GM19397 (cell line): ENCODE results near the gene CDC42BPG.
"Not testable (repeated sequence)": the region's sequence is repeated elsewhere in the genome, so short reads cannot be mapped to it uniquely, and the experiment has no call there.

Experiments
- ATAC-seq: cut with Tn5 transposase; IDR thresholded peaks from one replicate; pipeline ENCODE4 v1.9.1; 2021; ENCODE audit warnings: mild to moderate bottlenecking, moderate library complexity; ENCODE audit not compliant: unreplicated experiment

CDC42BPG gene

DNA sequence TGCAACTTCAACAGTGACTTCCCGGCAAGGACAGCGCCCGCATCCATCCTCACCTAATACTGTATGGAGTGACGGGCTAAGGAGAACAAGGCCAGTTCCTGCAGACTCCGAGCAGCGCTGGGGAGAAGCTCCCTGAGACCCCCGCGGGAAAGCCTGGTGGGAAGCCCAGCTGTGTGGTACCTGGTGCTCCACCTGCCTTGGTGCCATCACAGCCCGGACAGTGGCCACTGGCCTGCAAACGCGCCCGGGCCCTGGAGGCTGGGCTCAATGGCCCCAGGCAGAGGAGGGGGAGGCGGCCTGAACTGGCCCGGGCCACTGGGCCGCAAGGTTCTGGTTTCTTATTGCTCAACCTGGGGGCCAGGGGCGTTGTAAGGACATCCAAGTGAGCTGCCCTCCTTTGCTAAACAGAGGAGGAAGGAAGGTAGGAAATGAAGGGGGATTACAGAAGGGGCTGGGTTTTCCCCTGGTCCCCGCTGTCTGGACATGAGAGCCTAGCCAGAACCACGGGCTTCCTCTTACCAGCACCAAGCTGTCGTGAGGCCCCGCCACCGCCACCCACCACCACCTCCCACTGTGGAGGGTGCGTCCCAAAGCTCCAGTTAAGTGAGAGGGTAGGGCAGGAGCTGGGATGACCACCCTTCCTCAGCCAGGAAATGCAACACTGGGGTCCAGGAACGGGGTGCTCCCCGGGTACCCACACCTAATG lies 8.5 kb upstream of the CDC42BPG start:
- ATAC-seq: no peak

DNA sequence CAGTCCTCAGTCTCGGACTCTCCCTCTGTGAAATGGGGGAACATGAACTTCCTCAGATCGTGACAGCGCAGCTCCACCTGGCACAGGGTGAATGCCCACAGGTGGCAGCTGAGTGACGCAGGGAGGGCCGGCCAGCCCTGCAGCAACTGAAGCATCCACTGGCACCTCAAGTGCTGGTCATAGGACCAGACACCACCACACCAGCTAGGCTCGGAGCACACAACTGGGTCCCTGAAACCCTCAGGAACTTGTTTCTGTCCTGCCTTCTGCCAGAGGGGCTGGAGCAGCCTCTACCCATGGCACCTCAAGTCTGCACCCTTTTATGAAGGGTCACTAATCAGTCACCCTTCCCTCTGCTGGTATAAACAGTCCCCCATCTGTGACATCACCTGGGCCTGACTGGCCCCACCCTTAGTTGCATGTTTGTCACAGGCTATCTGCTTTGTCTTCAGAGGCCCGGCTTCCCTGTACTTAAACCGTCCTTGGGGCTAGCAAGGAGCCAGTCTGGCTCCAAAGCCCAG lies 7.4 kb upstream of the CDC42BPG start:
- ATAC-seq: no peak

DNA sequence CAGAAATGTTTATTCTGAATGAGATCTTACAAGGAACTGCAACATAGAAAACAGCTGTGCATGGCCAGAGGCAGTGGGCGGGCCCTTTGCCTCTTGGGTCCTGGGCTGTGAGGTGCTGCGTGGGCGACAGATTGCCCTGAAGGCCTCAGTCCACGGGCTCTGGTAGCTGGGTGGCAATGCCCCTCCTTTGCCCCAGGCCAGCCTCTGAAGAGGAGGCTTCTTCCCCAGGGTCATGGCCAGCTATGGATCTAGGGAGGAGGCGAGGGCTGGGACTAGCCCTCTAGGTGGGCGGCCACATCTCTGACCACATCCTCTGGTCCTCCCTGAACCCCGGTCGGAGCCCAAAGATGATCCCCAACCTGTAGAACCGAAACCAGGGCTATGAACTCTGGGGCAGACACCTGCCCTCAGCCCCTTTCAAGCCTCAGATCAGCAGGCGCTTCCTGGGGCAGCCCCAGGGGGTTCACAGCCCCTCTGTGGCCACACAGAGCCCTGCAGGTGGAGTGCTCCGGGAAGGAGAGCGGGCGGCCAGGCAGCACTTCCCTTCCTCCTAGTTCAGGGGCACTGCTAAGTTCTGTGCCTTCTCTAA lies 6.6 kb upstream of the CDC42BPG start:
- ATAC-seq: peak; percentile 66

DNA sequence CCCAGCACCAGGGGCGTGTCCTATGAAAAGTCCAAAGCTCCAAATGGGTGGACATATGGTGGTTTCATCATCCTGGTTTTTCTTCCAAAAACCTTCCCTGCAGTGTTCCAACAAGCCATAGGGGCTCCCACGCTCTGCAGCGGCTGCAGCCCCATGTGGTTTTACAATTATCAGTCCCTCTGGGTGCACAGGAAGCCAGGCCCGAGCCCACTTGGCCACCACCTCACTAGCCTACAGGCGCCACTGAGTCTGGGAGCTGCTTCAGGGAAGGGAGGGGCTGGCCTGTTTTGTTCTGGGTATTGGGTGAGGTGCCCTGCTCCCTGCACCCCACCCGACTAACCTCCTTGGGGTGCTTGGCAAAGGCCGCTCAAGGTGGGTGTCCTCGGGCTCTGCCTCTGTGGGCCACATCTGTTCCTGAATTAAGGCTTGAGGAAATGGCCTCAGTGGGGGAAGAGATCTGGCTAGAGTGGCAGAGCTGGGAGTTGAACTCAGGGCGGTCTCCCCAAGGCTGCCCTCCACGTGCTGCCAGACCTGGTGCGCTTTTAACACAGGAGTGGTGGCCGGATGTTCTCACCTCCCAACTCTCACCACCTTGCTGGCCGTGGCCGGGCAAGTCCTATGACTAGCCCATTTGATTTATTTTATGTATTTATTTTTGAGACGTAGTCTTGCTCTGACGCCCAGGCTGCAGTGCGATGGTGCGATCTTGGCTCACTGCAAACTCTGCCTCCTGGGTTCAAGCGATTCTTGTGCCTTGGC lies 5.3 kb upstream of the CDC42BPG start:
- no peak for ATAC-seq

DNA sequence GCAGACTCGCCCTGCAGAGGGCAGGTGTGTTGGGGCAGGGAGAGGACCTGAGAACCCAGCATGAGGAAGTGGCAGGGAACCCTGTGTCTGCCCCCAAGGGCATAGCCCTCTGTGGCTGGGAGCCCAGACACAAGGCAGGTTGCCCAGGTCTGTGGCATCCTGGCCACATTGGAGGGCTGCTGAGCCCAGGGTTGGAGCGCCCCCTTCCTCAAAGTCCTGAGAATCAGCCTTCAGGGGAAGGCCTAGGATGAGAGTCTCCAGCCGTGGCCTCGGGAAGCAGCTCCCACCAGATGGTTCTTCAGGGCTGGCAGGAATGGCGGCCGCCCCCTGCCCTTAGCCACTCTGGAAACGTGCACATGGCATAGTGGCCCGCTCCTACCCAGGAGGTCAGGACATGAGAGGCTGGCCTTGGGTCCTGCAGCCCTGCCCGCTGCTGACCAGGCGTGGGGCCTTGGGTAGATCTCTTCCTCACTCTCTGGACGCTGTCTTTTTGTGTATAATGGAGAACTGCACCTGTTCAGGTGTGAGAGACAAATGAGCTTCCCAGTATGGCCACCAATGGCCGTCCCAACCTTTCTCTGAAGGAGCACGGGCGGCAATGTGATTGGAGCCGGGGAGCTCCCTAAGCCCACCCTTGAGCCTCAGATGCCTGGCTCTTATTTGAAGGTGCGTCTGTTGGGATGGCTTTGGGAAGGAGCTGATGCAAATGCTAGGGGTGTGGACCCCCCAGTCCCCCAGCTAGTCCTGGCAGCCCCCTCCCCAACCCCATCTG lies 4.6 kb upstream of the CDC42BPG start:
- ATAC-seq: no peak

DNA sequence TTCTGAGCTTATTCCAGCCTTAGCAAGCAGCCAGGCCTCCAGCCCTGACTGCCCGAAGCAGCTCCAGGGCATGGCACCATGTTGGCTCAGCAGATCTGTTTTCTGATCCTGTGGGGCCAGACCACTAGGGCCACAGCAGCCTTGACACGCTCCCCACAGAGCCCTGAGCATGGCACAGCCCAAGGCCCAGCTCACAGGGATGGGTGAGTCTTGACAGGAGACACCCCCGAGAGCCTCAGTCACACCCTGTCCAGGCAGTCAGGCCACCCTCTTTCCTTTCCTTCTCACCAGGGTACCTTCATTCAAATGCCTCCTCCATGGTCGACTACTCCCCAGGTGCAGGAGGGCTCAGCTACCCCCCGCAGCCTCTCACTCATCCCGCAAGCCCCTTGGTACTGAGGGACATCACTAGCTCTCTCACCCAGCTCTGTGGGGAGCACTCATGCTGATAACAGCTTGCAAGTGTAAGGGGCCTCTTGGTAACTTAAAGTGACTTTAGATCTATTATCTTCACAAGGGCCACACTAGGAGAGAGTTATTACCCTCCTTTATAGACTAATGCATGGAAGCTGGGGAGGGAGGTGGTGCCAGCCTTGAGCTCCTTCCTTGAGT lies 3.9 kb upstream of the CDC42BPG start:
- ATAC-seq: no peak

DNA sequence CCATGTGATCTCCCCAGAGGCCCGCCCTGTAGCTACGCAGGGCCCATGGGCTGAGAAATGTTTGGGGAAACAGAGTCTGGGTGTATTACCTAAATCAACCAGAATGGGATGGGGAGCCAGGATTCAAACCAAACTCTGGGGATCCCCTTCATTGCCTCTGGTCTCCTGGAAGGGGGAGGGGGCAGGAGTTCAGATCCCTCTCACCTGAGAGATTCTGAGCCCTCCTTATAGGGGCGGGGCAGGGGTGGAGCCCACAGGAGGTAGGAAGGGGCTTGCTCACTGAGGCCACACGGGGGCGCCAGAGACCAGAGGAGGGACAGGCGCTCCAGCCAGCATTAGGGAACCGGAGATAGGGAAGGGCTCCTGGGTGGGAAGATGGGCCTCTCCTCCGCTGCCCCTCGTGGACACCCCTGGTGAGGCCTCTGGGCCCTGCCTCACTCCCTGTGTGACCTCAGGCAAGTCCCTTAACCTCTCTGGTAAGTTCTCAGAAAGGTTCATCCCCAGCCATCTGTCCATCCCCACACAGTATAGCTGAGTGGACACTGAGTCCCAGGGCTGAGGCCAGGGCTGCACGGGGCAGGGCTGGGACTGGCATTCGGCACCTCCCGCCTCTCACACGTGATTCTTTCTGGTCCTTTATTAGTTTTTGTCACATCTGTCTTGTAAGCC lies 2.7 kb upstream of the CDC42BPG start:
- ATAC-seq: no peak

DNA sequence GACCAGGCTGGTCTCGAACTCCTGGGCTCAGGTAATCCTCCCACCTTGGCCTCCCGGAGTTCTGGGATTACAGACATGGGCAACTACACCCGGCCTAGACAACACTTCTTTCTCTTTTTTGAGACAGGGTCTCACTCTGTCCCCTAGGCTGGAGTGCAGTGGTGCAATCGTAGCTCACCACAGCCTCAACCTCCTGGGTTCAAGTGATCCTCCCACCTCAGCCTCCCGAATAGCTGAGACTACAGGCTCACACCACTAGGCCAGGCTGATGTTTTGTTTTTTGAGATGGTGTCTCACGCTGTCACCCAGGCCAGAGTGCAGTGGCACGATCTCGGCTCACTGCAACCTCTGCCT lies 1.3 kb upstream of the CDC42BPG start:
- ATAC-seq: not testable (repeated sequence)

DNA sequence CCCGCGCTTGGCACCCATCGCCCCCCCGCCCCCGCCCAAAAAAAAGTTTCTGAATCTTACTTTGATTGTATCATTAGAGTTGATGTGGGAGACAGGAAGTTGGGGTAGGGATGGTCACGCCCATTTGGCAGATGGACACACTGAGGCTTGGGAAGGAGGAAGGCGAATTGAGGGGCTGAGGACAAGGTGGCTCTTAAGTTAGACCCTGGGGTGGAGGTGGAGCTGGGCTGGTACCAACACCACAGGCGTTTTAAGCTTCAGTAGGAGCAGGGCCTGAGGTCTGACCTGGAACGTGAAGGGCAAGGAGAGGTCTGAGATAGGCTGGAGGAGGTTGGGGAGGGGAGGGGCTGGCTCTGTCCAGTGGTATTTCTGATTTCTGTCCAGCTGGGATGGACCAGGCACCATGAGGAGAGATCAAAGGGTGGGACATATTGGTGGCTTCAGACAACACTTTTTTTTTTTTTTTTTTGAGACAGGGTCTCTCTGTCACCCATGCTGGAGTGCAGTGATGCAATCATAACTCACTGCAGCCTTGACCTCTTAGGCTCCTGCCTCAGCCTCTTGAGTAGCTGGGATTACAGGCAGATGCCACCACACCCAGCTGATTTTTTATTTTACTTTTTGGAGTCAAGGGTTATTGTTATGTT lies 799 bp upstream of the CDC42BPG start:
- ATAC-seq: no peak

DNA sequence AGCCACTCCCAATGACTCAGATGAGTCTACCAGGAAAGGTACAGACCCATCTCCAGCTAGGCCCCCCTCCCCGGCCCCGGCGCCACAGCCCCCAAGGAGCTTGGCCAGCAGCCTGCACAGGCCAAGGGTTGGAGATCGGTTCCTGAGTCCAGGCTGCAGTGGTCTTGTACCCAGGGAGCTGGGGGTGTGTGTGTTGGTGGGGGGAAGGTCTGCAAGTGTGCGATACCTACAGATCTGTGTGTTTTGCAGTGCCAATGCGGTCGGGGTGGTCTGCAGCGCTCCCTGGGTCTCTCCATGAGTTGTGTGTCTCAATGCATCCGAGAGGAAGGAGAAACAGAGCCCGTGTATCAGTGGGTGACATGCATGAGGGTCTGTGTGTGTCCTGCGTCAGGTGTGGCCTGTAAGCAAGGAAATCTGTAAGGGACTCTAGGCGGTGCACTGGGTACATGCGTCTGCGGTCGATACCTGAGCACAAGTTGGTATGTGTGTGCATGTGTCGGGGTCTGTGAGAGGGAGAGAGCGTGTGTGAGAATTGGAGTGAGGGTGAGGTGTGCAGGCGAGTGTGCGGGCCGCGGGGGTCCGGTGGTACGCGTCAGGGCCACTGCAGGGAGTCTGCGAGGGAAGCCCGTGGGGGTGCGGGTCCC lies 645 bp downstream of the CDC42BPG start:
- no peak for ATAC-seq

DNA sequence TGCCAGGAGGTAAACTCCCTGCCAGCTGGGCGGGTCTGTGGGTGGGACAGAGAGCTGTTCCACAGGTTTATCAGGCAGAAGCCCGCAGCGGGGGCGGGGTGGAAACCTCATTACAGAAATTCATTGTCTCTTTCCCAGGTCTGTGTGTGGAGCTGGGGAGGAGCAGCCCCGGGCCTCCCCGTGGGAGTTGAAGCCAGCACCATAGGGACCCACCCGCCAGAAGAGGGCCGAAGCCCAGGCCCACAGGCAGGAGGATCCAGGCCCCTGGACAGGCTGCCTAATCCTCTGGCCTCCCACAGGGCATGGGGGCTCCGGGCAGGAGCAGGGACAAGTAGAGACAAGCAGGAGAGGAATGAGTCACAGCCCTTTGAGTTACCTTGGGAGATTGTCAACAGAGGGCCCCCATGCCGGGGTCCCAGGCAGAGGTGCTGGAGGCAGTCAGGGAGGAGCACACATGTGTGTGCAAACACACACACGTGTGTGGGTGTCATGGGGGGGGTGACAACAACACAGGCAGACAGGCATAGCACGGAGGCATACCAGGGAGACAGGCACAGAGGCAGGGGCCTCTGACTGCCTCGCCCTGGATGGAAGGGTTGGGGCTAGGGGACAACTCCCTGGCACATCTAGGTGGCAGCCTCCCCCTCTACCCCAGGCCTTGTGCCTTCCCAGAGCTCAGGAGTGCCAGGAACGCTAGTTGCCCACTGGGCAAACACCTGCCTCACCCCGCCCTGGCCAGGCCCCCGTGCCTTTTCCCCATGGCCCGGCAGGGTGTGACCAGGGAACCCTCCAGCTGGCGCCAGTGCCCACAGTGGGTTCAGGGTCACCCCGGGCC lies 1.4 kb downstream of the CDC42BPG start:
- ATAC-seq: no peak

DNA sequence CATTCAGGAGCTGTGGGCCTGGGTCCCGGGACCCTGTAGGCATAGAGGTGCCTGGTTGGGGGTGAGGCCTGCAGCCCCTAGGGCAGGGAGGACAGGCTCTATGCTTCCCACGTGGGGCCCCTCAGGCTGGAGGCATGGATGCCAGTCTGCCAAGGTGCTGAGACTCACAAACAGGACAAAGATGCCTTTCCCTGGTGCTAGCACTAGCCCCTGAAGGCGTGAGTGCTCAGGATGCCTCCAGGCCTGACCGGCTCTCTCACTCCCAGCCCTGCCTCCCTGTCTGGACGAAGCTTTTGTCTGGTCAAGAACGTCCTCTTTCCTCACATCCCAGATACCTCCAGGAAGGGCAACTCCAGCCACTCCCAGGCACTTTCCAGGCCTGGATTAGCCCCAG lies 2.1 kb downstream of the CDC42BPG start:
- no peak for ATAC-seq

DNA sequence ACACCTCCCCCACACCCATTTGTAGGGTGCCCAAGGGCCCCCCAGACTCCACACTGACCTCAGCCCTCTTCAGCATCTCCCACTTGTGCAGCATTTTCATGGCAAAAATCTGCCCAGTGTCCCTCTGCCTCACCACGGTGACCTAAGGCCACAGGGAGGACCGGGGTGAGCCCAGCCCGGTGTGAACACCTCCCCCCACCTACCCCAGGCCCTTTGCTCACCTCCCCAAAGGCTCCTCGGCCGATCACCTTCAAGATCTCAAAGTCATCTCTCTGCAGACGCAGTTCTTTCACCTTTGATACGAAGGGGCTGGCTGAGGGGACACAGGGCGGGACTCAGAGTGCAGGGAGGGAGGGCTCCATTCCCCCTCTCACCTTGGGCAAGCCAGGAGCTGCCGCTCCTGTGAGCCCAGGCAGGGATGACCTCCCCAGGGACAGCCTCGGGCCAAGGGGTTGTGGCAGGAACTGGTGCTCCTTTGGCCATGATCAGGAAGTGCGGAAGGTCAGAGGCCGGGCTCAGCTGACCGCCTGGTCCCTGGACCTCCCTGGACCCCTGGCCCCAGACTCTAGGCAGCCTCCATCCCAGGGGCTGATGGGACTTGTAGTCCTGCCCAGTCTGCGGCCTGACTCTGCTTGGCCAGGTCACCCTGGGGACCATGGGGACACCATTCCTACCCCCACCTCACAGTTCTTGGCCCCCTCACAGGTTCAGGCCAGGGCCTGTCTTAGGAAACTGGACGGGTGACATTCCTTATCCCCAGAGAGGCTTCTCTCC lies 2.7 kb downstream of the CDC42BPG start:
- ATAC-seq: no peak

DNA sequence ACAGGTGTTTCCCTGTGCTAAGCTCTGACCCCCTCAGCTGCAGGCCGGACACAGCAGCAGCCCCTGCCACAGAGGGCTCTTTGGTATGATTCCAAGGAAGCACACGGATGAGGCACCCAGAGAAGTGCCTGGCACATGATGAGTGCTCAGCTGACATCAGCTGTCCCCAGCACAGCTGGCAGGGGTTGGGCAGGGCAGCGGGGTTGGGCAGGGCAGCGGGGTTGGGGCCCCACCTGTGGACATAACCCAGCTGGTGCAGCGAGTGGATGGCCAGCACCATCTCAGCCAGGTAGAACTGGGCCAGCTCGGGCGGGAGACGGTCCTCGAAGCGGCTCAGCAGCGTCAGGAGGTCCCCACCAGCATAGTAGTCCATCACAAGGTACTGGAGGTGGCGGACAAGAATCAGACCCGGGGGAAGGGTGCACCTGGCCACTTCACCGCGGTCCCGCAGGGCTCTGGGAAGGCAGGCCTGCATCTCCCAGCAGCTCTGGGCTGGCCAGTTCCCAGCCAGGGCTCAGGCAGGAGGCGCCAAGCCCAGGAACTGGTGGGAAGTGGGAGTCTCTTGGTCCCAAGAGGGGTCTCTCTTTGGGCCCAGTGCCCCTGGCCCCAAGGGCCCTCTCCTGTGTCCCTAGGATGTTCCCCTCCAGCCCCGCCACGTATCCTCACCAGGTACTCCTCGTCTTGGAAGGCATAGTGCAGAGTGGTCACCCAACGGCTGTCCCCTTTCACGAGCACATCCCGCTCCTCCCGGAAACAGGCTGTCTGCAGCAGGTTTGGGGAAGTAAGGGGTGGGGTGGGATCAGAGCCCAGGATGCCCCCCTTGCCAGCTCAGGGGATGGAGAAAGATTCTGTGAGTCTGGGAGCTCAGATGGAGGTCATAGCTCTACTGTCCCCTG lies 4.3 kb downstream of the CDC42BPG start:
- no peak for ATAC-seq

DNA sequence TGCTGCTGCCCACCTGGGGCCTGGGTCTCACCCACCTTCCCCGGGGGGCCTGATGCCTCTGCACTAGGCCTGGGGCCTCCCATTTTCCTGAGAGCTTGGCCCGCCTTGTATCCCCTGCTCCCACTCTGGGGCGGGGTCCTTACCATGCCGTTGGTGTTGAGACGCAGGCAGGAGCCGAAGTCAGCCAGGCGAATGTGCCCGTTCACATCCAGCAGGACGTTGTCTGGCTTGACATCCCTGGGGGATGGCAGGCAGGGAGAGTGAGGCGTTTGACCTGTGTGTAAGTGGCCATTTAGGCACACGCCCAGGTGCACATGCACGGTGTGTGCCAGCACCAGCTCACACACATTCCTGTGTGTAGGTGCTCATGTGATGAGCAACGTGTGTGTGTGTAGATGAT lies 5.1 kb downstream of the CDC42BPG start:
- no peak for ATAC-seq

DNA sequence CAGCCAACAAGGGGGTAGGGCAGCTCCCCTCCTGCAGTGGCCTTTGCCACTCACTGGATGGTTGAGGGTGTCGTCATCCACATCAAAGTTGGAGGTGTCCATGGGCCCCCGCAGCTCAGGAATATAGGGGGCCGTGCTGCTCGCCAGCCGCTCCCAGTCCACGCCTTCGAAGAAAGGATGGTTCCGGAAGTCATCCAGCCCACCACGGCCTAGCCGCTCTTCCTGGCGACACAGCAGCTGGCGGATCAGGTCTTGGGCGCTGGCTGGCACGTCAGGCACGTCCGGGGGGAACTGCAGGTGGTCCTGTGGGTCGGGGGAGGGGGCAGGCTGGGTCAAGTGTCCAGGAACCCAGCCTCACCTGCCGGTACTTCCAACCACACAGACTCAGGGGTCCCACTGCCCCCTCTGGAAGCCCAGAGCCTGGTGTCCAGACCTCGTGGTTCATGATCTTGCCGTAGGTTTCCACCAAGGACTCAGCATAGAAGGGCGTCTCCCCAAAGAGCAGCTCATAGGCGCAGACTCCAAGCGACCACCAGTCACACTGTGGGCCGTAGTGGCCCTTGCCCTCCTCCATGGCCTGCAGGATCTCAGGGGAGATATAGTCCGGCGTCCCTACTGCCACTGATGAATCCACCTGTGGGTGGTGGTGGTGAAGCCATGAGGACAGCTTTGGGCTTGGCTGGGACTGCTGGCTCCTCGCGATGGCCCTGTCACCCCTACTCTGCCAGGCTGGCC lies 5.7 kb downstream of the CDC42BPG start:
- no peak for ATAC-seq
